Activated CD4-positive, alpha-beta T cell treated with anti-CD3 and anti-CD28 coated beads for 36 hours (primary cell): ENCODE measurements around the gene ACP7. TPM values are rescaled to one million over a fixed set of nuclear protein-coding genes. Genes with fewer than 3 reads are reported as not detected.

Experiments
- ATAC-seq: fragments of 200-7000 bp; cut with Tn5 transposase; one replicate; pipeline ENCODE4 v1.10.0; 2021; ENCODE audit warnings: mild to moderate bottlenecking, moderate library complexity
- CTCF ChIA-PET: fragments of 350-600 bp; sonication (Branson Sonifier 250); formaldehyde crosslinking; loops from one replicate; lab custom pipeline; 2021; ENCODE audit warnings: antibody characterized with exemption; lab: Charles Lee
- POLR2A ChIA-PET: fragments of 350-600 bp; sonication (Branson Sonifier 250); formaldehyde crosslinking; loops from one replicate; lab custom pipeline; 2021; ENCODE audit warnings: antibody characterized with exemption, inconsistent platforms; lab: Charles Lee
- DNase-seq: peaks from one replicate; pipeline ENCODE4 v3.0.0-alpha.2; 2020
- H3K27ac Mint-ChIP-seq: one replicate; pipeline ENCODE4 v1.8.0; 2021; ENCODE audit warnings: mixed read lengths
- H3K27me3 Mint-ChIP-seq: one replicate; pipeline ENCODE4 v1.8.0; 2021; ENCODE audit warnings: mixed read lengths
- H3K36me3 Mint-ChIP-seq: one replicate; pipeline ENCODE4 v1.8.0; 2021; ENCODE audit warnings: low read depth, mixed read lengths
- H3K4me1 Mint-ChIP-seq: one replicate; pipeline ENCODE4 v1.8.0; 2021; ENCODE audit warnings: mixed read lengths
- H3K4me3 Mint-ChIP-seq: one replicate; pipeline ENCODE4 v1.8.0; 2021; ENCODE audit warnings: mild to moderate bottlenecking, moderate library complexity, mixed read lengths
- H3K9me3 Mint-ChIP-seq: one replicate; pipeline ENCODE4 v1.8.0; 2021; ENCODE audit warnings: low read depth, mixed read lengths
- intact Hi-C, 2 experiments: fragments of 100-400 bp; cut with DNase I in 1 of 2; cut with micrococcal nuclease in 1 of 2; formaldehyde crosslinking; loops; one replicate each; pipeline versions ENCODE4 v1.14.2 to v1.15.1; 2022 to 2024; cut with DNase I, micrococcal nuclease
- total RNA-seq, 2 experiments: library from RNA; stranded (reverse); gene quantifications; one replicate each; pipeline ENCODE4 v1.2.3, GENCODE V29; 2021

Gene ACP7, protein sequence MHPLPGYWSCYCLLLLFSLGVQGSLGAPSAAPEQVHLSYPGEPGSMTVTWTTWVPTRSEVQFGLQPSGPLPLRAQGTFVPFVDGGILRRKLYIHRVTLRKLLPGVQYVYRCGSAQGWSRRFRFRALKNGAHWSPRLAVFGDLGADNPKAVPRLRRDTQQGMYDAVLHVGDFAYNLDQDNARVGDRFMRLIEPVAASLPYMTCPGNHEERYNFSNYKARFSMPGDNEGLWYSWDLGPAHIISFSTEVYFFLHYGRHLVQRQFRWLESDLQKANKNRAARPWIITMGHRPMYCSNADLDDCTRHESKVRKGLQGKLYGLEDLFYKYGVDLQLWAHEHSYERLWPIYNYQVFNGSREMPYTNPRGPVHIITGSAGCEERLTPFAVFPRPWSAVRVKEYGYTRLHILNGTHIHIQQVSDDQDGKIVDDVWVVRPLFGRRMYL
- not detected for total RNA-seq

DNA sequence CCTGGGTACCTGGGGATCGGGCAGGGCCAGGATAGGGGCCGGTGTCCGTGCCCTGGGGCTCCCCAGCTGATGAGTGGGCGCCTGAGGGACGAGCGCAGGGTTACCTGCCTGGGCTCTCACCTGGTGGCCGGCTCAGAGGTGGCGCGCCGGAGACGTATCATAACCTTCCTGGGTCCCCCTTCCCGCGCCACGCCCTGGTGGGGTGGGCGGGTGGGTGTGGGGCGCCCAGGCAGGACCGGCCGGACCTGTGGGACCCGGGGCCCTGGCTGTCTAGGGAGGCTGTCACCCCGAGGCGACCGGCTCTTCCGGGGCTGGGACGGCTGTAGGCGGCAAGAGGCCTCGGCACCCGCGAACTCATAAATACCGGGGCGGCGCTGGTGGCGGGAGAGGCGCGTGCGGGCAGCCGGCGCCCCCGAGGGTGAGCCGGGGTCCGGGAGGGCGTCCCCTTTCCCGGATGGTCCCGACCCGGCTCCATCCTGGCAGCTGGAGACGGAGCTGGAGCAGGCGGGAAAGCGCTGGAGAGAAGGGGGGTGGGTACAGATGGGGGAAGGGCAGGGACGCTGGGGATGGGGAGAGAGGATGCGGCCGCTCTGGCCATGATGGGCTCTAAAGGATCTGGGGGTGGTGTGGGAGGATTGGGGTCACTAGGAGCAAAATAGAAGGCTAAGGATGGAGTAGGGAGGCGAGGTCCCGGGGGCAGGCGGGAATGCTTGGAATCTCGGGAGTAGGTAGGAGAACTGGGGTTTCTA is at the start of gene ACP7:
TSS of gene ACP7 (plus strand) at position 386 of the 749 bp plus-strand sequence. CDS start 902 bp downstream, outside the sequence.
- POLR2A ChIA-PET, result no interaction called here
- ATAC-seq (peak; percentile 64), DNase-seq (peak; percentile 41)
- Mint-ChIP-seq H3K9me3 (no peaks in the 10 kb centered on the region), H3K4me1 (peaks cover 13% of the 10 kb centered on the region), H3K36me3 (no peaks in the 10 kb centered on the region), H3K4me3 (peak within 1 kb of the TSS; percentile 36), H3K27ac (no peak within 1 kb of the TSS), H3K27me3 (peaks cover 42% of the 10 kb centered on the region)
- CTCF ChIA-PET, result no interaction called here
- intact Hi-C loops, result no loop called here

DNA sequence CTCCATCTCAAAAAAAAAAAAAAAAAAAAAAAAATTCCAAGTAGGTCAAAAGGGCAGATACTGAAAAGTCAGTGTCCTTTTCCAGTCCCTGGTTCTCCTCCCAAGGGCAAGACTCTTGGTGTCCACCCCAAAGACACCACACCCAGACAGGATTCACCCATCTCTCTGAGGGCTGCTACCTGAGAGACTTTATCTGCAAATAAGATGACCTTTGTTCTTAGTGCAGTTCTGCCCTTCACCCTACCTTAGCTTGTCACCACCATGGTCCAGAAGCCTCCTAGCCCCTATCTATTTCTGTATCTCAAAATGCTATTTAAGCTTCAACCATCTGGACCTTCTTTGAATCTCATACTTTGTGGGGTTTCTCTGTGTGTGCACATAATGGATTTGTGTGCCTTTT is 47.6 kb upstream of the ACP7 start:
- CTCF ChIA-PET, result no interaction called here

DNA sequence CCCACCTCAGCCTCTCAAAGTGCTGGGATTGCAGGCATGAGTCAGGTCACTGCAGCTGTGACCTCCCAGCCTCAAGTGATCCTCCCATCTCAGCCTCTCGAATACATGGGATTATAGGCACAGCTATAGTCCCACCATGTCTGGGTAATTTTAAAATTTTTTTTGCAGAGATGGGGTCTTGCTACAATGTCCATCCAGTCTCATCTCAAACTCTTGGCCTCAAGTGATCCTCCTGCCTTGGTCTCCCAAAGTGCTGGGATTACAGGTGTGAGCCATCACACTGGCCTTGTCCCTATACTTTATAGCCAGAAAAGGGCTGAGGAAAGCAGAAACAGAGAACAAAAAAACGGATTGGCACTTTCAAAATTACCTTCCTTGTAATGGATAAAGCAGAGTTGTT is 47.0 kb upstream of the ACP7 start:
- DNase-seq, result no peak
- ChIA-PET CTCF (interaction anchor here (1.1 kb wide), 1 partner anchor 15 kb away, joined by 6 read pairs; no protein-coding TSS in a partner anchor), POLR2A (no interaction called here)
- Mint-ChIP-seq H3K9me3 (no peaks in the 10 kb centered on the region), H3K36me3 (no peaks in the 10 kb centered on the region), H3K27me3 (peaks cover 11% of the 10 kb centered on the region), H3K4me3 (no peak overlapping the region), H3K27ac (no peak overlapping the region), H3K4me1 (peaks cover 2% of the 10 kb centered on the region)
- intact Hi-C loops, result loop anchor here (5.0 to 10.0 kb wide), 2 partner anchors 72 to 75 kb away; no protein-coding TSS in a partner anchor
- ATAC-seq, result no peak

More for the DNA sequence above, 47.6 kb upstream of the ACP7 start:
- intact Hi-C loops, result loop anchor here (5.0 to 10.0 kb wide), 2 partner anchors 72 to 74 kb away; no protein-coding TSS in a partner anchor
- Mint-ChIP-seq H3K36me3 (no peaks in the 10 kb centered on the region), H3K27me3 (peaks cover 11% of the 10 kb centered on the region), H3K27ac (no peak overlapping the region), H3K9me3 (no peaks in the 10 kb centered on the region), H3K4me1 (peaks cover 2% of the 10 kb centered on the region), H3K4me3 (no peak overlapping the region)
- no peak for DNase-seq
- POLR2A ChIA-PET, result no interaction called here
- no peak for ATAC-seq

DNA sequence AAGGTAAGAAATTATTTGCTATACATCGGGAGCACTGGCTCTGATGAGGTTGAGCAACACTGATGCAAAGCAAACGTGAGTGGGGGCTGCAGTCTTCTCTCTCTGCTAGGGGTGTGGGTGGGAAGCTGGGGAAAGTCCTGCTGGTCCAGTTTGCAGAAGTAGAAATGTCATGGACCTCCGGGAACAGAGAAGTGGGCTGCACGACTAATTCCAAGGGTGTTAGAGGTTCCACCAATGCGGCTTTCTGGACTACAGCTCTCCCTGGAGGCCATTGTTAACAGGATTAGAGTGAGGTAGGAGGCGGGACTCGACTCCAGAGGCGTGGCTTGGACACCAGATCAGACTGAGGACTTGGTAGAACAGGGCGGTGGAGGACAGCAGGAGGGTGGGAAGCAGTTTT is 46.1 kb upstream of the ACP7 start:
- Mint-ChIP-seq H3K36me3 (no peaks in the 10 kb centered on the region), H3K27ac (no peak overlapping the region), H3K27me3 (peaks cover 6% of the 10 kb centered on the region), H3K4me3 (no peak overlapping the region), H3K9me3 (no peaks in the 10 kb centered on the region), H3K4me1 (no peaks in the 10 kb centered on the region)
- peak; percentile 61 for ATAC-seq
- DNase-seq, result peak; percentile 41
- ChIA-PET CTCF (interaction anchor here (1.1 kb wide), 1 partner anchor 14 kb away, joined by 6 read pairs; no protein-coding TSS in a partner anchor), POLR2A (no interaction called here)
- intact Hi-C loops, result loop anchor here (5.0 to 10.0 kb wide), 2 partner anchors 73 to 76 kb away; no protein-coding TSS in a partner anchor

DNA sequence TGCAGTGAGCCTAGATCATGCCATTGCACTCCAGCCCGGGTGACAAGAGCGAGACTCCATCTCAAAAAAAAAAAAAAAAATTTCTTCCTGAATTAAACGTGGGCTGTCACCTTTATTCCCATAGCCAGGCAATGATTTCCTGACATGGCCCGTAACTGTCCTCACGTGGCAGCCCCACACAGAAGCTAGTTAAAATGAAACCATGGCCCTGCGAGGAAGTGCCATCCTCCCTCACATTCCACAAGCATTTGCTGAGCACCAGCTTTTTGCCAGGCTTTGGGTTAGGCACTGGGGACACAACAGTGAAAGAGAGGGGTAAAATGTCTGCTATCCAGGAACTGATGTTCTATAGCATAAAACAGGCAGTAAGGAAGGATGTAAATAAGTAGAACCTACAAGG is 38.7 kb upstream of the ACP7 start:
- CTCF ChIA-PET, result interaction anchor here (1.1 to 1.2 kb wide), 2 partner anchors 27 to 407 kb away, joined by 3 to 4 read pairs; no protein-coding TSS in a partner anchor
- H3K27me3 Mint-ChIP-seq, result peaks cover 2% of the 10 kb centered on the region

DNA sequence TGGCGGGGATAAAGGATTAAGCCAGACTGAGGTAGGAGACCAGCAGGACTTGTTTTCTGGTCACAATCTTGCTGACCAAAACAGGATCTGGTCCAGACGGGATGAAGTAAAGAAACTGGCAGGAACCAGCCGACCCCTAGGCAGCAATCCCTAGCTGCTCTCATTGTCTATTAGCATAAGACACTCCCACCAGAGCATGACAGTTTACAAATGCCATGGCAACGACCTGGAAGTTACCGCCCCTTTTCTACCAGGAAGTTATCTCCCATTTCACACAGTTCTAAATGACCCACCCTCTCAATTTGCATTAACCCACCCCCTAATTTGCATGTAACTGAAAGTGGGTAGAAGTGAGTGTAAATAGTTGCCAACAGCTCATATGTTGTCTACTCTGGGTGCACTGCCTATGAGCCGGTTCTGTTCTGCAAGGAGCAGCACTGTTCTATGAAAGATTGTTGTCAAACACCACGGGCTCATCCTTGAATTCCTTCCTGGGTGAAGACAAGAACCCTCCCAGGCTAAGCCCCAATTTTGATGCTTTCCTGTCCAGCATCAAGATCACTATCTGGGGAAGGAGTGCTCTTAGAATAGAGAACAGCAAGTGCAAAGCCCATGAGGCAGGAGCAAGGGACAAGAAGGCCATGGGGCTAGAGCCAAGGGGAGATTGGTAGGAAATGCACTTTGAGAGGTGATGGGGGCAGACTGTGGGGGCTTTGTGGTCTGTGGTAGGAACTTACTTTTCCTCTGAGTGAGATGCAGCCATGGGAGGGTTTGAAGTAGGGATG is 37.9 kb upstream of the ACP7 start:
- ATAC-seq (peak; percentile 55), DNase-seq (no peak)
- POLR2A ChIA-PET, result no interaction called here
- CTCF ChIA-PET, result interaction anchor here (0.6 to 1.2 kb wide), 3 partner anchors 24 to 77 kb away, joined by 3 to 4 read pairs (median 3); no protein-coding TSS in a partner anchor
- Mint-ChIP-seq H3K4me1 (no peaks in the 10 kb centered on the region), H3K27ac (no peak overlapping the region), H3K36me3 (no peaks in the 10 kb centered on the region), H3K4me3 (no peak overlapping the region), H3K9me3 (no peaks in the 10 kb centered on the region), H3K27me3 (no peaks in the 10 kb centered on the region)
- intact Hi-C loops, result no loop called here

More for the DNA sequence above, 38.7 kb upstream of the ACP7 start:
- Mint-ChIP-seq H3K36me3 (no peaks in the 10 kb centered on the region), H3K4me3 (no peak overlapping the region), H3K27ac (no peak overlapping the region), H3K9me3 (no peaks in the 10 kb centered on the region), H3K4me1 (no peaks in the 10 kb centered on the region)
- ATAC-seq (no peak), DNase-seq (no peak)
- POLR2A ChIA-PET, result no interaction called here
- intact Hi-C loops, result no loop called here

DNA sequence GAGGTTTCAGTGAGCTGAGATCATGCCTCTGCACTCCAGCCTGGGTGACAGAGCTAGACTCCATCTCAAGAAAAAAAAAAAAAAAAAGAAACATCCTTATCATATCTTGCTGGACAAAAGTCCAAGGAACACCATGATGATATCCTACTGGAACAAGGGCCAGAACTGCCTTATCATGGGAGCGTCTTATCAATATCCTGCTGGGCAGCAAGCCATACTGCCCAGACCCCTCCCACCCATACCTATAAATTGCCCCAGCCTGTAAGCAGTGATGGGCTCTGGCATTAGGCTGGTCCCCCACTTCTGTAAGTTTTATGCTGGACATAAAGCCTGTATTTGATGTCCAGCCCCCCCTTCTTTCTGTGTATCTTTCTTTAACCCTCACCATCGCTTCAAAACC is 37.1 kb upstream of the ACP7 start:
- ATAC-seq, result no peak
- H3K27me3 Mint-ChIP-seq, result no peaks in the 10 kb centered on the region
- intact Hi-C loops, result no loop called here
- POLR2A ChIA-PET, result no interaction called here
- no peak for DNase-seq
- H3K4me1 Mint-ChIP-seq, result no peaks in the 10 kb centered on the region
- H3K4me3 Mint-ChIP-seq, result no peak overlapping the region
- H3K27ac Mint-ChIP-seq, result no peak overlapping the region
- H3K9me3 Mint-ChIP-seq, result no peaks in the 10 kb centered on the region
- no peaks in the 10 kb centered on the region for H3K36me3 Mint-ChIP-seq
- CTCF ChIA-PET, result no interaction called here

DNA sequence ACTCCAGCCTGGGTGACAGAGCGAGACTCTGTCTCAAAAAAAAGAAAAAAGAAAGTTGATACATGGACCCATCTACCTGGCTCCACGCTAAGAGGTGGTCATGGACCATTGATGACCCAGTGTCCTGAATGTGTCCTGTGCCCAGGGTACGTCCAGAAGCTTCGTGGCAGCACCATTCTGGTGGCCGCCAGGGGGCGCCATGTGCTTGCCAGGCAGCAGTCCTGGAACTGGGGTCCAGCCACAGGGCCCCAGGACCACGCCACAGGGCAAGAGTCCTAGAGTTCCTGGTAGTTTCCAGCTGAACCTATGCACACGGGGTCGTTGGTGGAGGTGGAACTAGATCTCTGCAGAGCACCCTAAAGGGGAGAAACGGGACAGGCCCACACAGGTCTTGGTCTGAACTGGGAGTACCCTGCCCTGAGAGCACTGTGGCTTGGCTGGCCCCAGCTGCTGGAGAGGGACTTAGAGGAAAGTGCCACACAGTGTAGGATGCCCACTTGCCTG is 31.9 kb upstream of the ACP7 start:
- Mint-ChIP-seq H3K27me3 (no peaks in the 10 kb centered on the region), H3K27ac (no peak overlapping the region), H3K9me3 (no peaks in the 10 kb centered on the region), H3K36me3 (no peaks in the 10 kb centered on the region), H3K4me3 (no peak overlapping the region), H3K4me1 (no peaks in the 10 kb centered on the region)
- POLR2A ChIA-PET, result no interaction called here
- peak; percentile 83 for DNase-seq
- CTCF ChIA-PET, result interaction anchor here (0.6 to 2.3 kb wide), 20 partner anchors 9 to 977 kb away, joined by 3 to 10 read pairs (median 4); partner anchors contain the start of genes IFNL1, MRPS12 and SARS2
- peak; percentile 78 for ATAC-seq
- intact Hi-C loops, result loop anchor here in 1 of 2 experiments (2.0 to 5.0 kb wide), 2 partner anchors 59 to 135 kb away; no protein-coding TSS in a partner anchor

DNA sequence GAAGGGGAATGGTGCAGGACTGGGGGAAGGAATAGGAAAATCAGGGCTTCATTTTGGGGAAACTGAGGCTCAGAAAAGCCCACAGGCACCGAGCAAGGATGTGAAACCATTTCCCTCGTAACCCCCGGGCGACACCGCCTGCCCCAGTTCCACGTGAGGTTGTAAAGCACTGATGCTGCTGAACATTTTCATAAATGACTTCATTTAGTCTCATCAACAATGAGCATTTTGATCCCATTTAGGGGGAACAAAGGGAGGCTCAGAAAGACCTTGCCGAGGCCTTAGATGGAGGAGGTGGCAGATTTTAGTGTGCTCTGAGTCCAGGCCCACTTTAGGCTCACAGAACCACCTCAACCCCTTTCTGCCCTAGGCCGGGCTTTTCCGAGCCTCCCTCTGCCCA is 31.3 kb upstream of the ACP7 start:
- Mint-ChIP-seq H3K36me3 (no peaks in the 10 kb centered on the region), H3K4me3 (no peak overlapping the region), H3K4me1 (no peaks in the 10 kb centered on the region), H3K9me3 (no peaks in the 10 kb centered on the region), H3K27ac (no peak overlapping the region), H3K27me3 (peaks cover 2% of the 10 kb centered on the region)
- ChIA-PET POLR2A (no interaction called here), CTCF (interaction anchor here (0.7 to 2.3 kb wide), 8 partner anchors 11 to 316 kb away, joined by 3 to 10 read pairs (median 5); no protein-coding TSS in a partner anchor)
- no peak for DNase-seq
- intact Hi-C loops, result loop anchor here in 1 of 2 experiments (2.0 to 5.0 kb wide), 2 partner anchors 58 to 134 kb away; no protein-coding TSS in a partner anchor
- no peak for ATAC-seq

DNA sequence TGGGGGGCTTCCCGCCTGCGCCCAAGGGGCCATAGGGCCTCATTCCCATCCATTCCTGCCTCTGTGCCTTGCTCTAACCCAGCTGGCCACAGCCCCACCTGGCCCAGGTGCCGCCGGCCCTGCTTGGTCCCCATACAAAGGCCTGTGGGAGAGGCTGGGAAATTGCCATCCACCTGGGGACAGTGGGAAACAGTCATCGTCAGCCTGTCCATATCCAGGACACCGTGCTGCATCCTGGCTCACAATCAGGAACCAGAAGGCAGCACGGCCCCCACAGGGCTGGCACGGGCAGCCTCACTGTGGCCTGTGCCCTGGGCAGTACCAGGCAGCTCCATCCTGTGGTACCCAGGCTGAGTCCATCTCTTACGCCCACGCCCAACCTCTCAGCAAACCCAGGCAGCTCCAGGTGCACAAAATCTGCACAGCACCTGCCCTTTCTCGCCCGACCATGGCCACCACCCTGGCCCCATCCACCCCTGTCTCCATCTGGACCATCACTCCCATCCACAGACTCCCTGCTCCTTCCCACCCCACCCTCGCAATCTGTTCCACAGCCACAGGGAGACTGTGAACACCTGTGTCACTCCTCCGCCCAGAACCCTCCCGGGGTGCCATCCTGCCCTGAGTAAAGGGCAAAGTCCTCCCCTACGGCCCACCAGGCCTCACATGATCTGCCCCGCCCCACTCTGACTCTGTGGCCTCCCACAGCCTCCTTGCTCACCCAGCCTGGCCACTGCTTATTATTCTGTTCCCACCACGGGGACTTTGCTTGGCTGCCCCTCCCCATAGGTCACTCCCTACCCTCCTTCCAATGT is 30.7 kb upstream of the ACP7 start:
- Mint-ChIP-seq H3K27ac (no peak overlapping the region), H3K9me3 (no peaks in the 10 kb centered on the region), H3K4me3 (no peak overlapping the region), H3K36me3 (no peaks in the 10 kb centered on the region), H3K27me3 (peaks cover 2% of the 10 kb centered on the region), H3K4me1 (no peaks in the 10 kb centered on the region)
- no peak for DNase-seq
- ChIA-PET POLR2A (no interaction called here), CTCF (interaction anchor here (0.7 to 1.0 kb wide), 2 partner anchors 30 to 33 kb away, joined by 3 to 5 read pairs; no protein-coding TSS in a partner anchor)
- ATAC-seq, result no peak
- intact Hi-C loops, result loop anchor here in 1 of 2 experiments (2.0 to 5.0 kb wide), 2 partner anchors 57 to 134 kb away; no protein-coding TSS in a partner anchor
